ENCODE results near the gene SARNP.

DNA sequence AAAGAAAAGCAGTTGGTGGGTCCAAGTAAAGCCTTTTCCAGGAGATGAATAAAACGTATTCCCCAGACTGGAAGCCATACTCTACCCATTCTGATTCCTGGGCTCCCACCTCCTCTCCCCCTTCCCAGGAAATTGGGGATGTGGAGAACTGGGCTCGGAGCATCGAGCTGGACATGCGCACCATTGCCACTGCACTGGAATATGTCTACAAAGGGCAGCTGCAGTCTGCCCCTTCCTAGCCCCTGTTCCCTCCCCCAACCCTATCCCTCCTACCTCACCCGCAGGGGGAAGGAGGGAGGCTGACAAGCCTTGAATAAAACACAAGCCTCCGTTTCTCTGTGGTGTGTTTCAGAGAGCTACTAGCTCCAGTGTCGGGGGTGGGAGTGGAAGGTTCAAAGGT is 98.2 kb downstream of the SARNP start:
- TF ChIP-seq JUND (IDR thresholded peaks at IDR 0.05) = no peak
- no peak for TF ChIP-seq CTCF (IDR thresholded peaks at IDR 0.05)
- TF ChIP-seq SIN3A (IDR thresholded peaks at IDR 0.05; ENCODE audit: borderline replicate concordance, low read depth, low read length) = no peak
- no peak for TF ChIP-seq EZH2phosphoT487 (IDR thresholded peaks at IDR 0.05; ENCODE audit: borderline replicate concordance, low read depth)
- TF ChIP-seq GATA2 (CRISPR knock-in tag; IDR thresholded peaks at IDR 0.05) = no peak
- no peak for TF ChIP-seq RFX5 (IDR thresholded peaks at IDR 0.05; ENCODE audit: low read length)
- no peak for TF ChIP-seq RAD21 (IDR thresholded peaks at IDR 0.05; ENCODE audit: low read length)
- no peak for TF ChIP-seq TAF1 (IDR thresholded peaks at IDR 0.05; ENCODE audit: borderline replicate concordance, low read depth, low read length)
- no peak for TF ChIP-seq GABPA (IDR thresholded peaks at IDR 0.05; ENCODE audit: low read depth)
- no peak for TF ChIP-seq REST (IDR thresholded peaks at IDR 0.05; ENCODE audit: low read depth, low read length)
- TF ChIP-seq, protein P1, sequence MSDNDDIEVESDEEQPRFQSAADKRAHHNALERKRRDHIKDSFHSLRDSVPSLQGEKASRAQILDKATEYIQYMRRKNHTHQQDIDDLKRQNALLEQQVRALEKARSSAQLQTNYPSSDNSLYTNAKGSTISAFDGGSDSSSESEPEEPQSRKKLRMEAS (IDR thresholded peaks at IDR 0.05; ENCODE audit: low read depth) = no peak
- TF ChIP-seq EP300 (IDR thresholded peaks at IDR 0.05; ENCODE audit: borderline replicate concordance in 1 of 2, low read depth in 1 of 2, low read length in 1 of 2) = no peak
- TF ChIP-seq FOXJ3 (CRISPR knock-in tag; IDR thresholded peaks at IDR 0.05) = no peak

Measured in SK-N-SH (cell line).